ENCODE measurements around the gene AP4S1. TPM values are rescaled to one million over a fixed set of nuclear protein-coding genes. Genes with fewer than 3 reads are reported as not detected.

Gene AP4S1
- total RNA-seq, 1 donor from 2014 or later, result 11.4 TPM

- no peak for TF ChIP-seq CTCF (conservative IDR thresholded peaks at IDR 0.05)
- no peak for DNase-seq (ENCODE audit: extremely low spot score, unreplicated experiment)
- Mint-ChIP-seq H3K4me3 (no peak overlapping the region), H3K9me3 (no peaks in the 10 kb centered on the region), H3K4me1 (ENCODE audit: unreplicated experiment) (peaks cover 10% of the 10 kb centered on the region), H3K27ac (no peak overlapping the region), H3K36me3 (peaks cover 10% of the 10 kb centered on the region), H3K27me3 (no peaks in the 10 kb centered on the region)
Measured at GRCh38 chr14:30983858-30984257, 41.6 kb upstream of the AP4S1 start.

- Mint-ChIP-seq H3K9me3 (no peaks in the 10 kb centered on the region), H3K4me1 (ENCODE audit: unreplicated experiment) (peaks cover 14% of the 10 kb centered on the region), H3K27ac (no peak overlapping the region), H3K27me3 (no peaks in the 10 kb centered on the region), H3K4me3 (no peak overlapping the region), H3K36me3 (peaks cover 17% of the 10 kb centered on the region)
- no peak for TF ChIP-seq CTCF (conservative IDR thresholded peaks at IDR 0.05)
- DNase-seq (ENCODE audit: extremely low spot score, unreplicated experiment), result no peak
Measured at GRCh38 chr14:30985796-30986195, 39.7 kb upstream of the AP4S1 start.

GRCh38 chr14:30988509-30988908, 36.9 kb upstream of the AP4S1 start:
- DNase-seq (ENCODE audit: extremely low spot score, unreplicated experiment), result no peak
- peak overlapping the region; percentile 52 for H3K27ac Mint-ChIP-seq
- no peaks in the 10 kb centered on the region for H3K9me3 Mint-ChIP-seq
- peaks cover 19% of the 10 kb centered on the region for H3K4me1 Mint-ChIP-seq (ENCODE audit: unreplicated experiment)
- no peaks in the 10 kb centered on the region for H3K27me3 Mint-ChIP-seq
- H3K4me3 Mint-ChIP-seq, result no peak overlapping the region
- peaks cover 17% of the 10 kb centered on the region for H3K36me3 Mint-ChIP-seq
- no peak for TF ChIP-seq CTCF (conservative IDR thresholded peaks at IDR 0.05)

GRCh38 chr14:30990770-30991169, 34.7 kb upstream of the AP4S1 start:
- no peak overlapping the region for H3K27ac Mint-ChIP-seq
- no peaks in the 10 kb centered on the region for H3K9me3 Mint-ChIP-seq
- H3K4me1 Mint-ChIP-seq (ENCODE audit: unreplicated experiment), result peaks cover 27% of the 10 kb centered on the region
- DNase-seq (ENCODE audit: extremely low spot score, unreplicated experiment), result no peak
- no peak for TF ChIP-seq CTCF (conservative IDR thresholded peaks at IDR 0.05)
- no peaks in the 10 kb centered on the region for H3K27me3 Mint-ChIP-seq
- peaks cover 14% of the 10 kb centered on the region for H3K36me3 Mint-ChIP-seq
- no peak overlapping the region for H3K4me3 Mint-ChIP-seq

- no peak for DNase-seq (ENCODE audit: extremely low spot score, unreplicated experiment)
- Mint-ChIP-seq H3K4me1 (ENCODE audit: unreplicated experiment) (peaks cover 26% of the 10 kb centered on the region), H3K27ac (no peak overlapping the region), H3K36me3 (peaks cover 7% of the 10 kb centered on the region), H3K9me3 (no peaks in the 10 kb centered on the region), H3K4me3 (no peak overlapping the region), H3K27me3 (no peaks in the 10 kb centered on the region)
- no peak for TF ChIP-seq CTCF (conservative IDR thresholded peaks at IDR 0.05)
Measured at GRCh38 chr14:30991408-30991807, 34.0 kb upstream of the AP4S1 start.

GRCh38 chr14:30993071-30993470, 32.4 kb upstream of the AP4S1 start:
- Mint-ChIP-seq H3K36me3 (peaks cover 16% of the 10 kb centered on the region), H3K27ac (no peak overlapping the region), H3K4me1 (ENCODE audit: unreplicated experiment) (peaks cover 36% of the 10 kb centered on the region), H3K4me3 (no peak overlapping the region), H3K9me3 (peaks cover 5% of the 10 kb centered on the region), H3K27me3 (no peaks in the 10 kb centered on the region)
- no peak for DNase-seq (ENCODE audit: extremely low spot score, unreplicated experiment)
- no peak for TF ChIP-seq CTCF (conservative IDR thresholded peaks at IDR 0.05)

Measured in type B pancreatic cell (in vitro differentiated cells).